Esophagus squamous epithelium (tissue), 4 donors: ENCODE measurements around the gene MEF2B.

ENCODE experiments used
- POLR2A ChIP-seq, 4 donors: fragments of 450-650 bp; IDR thresholded peaks; one replicate each; pipeline ENCODE4 v1.6.1; 2017; ENCODE audit warnings: antibody characterized with exemption in 4 of 4, mild to moderate bottlenecking in 4 of 4, moderate library complexity in 3 of 4
- TF ChIP-seq, protein P1 (sequence below), 6 experiments: fragments of 450-650 bp in 4 of 6; fragments of 200-600 bp in 2 of 6; sonication (generic) in 2 of 6; IDR thresholded peaks; one replicate each; pipeline ENCODE4 v1.5.1; 2016 to 2019; ENCODE audit warnings: antibody characterized with exemption in 6 of 6, mild to moderate bottlenecking in 4 of 6, moderate library complexity in 4 of 6

GRCh38 chr19:19113040-19113626 lies 56.9 kb downstream of the MEF2B start:
- TF ChIP-seq, protein P1, sequence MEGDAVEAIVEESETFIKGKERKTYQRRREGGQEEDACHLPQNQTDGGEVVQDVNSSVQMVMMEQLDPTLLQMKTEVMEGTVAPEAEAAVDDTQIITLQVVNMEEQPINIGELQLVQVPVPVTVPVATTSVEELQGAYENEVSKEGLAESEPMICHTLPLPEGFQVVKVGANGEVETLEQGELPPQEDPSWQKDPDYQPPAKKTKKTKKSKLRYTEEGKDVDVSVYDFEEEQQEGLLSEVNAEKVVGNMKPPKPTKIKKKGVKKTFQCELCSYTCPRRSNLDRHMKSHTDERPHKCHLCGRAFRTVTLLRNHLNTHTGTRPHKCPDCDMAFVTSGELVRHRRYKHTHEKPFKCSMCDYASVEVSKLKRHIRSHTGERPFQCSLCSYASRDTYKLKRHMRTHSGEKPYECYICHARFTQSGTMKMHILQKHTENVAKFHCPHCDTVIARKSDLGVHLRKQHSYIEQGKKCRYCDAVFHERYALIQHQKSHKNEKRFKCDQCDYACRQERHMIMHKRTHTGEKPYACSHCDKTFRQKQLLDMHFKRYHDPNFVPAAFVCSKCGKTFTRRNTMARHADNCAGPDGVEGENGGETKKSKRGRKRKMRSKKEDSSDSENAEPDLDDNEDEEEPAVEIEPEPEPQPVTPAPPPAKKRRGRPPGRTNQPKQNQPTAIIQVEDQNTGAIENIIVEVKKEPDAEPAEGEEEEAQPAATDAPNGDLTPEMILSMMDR (IDR thresholded peaks at IDR 0.05) = no peak
- TF ChIP-seq POLR2A (IDR thresholded peaks at IDR 0.05) = no peak
